HepG2 (cell line): ENCODE results near the gene HEXIM1. TPM values are rescaled to one million over a fixed set of nuclear protein-coding genes. Genes with fewer than 3 reads are reported as not detected.

Source experiments
- AFF4 ChIP-seq: sonication (generic); formaldehyde crosslinking; IDR thresholded peaks from 2 replicates; pipeline ENCODE4 v1.4.0; 2020; ENCODE audit warnings: missing genetic modification reagents
- ARNT2 ChIP-seq: sonication (generic); formaldehyde crosslinking; IDR thresholded peaks from 2 replicates; pipeline ENCODE4 v1.8.0; 2022; ENCODE audit warnings: mild to moderate bottlenecking, low read depth, missing genetic modification reagents, moderate library complexity
- CEBPZ ChIP-seq: IDR thresholded peaks from 2 replicates; pipeline ENCODE4 v1.6.1; 2012; ENCODE audit warnings: low read length, improper control_type of control experiment
- ELK4 ChIP-seq: sonication (generic); formaldehyde crosslinking; IDR thresholded peaks from 2 replicates; pipeline ENCODE4 v1.9.0; 2021; ENCODE audit warnings: missing genetic modification reagents, borderline replicate concordance
- HES4 ChIP-seq: sonication (generic); formaldehyde crosslinking; IDR thresholded peaks from 2 replicates; pipeline ENCODE4 v1.9.0; 2021; ENCODE audit warnings: mild to moderate bottlenecking, missing genetic modification reagents, borderline replicate concordance
- KLF12 ChIP-seq: sonication (generic); formaldehyde crosslinking; IDR thresholded peaks from 2 replicates; pipeline ENCODE4 v1.4.0; 2020; ENCODE audit warnings: missing genetic modification reagents, borderline replicate concordance
- POLR2G ChIP-seq: fragments of 200-400 bp; formaldehyde crosslinking; IDR thresholded peaks from 2 replicates; pipeline ENCODE4 v1.6.1; 2018; ENCODE audit warnings: mild to moderate bottlenecking, low read depth, low read length, moderate library complexity
- ZBTB4 ChIP-seq: sonication (generic); formaldehyde crosslinking; IDR thresholded peaks from 2 replicates; pipeline ENCODE4 v1.4.0; 2020; ENCODE audit warnings: missing genetic modification reagents, mild to moderate bottlenecking, borderline replicate concordance
- ZKSCAN1 ChIP-seq: fragments of 150-350 bp; IDR thresholded peaks from 2 replicates; pipeline ENCODE4 v1.6.1; 2014; ENCODE audit warnings: low read length
- ZNF33B ChIP-seq: sonication (generic); formaldehyde crosslinking; IDR thresholded peaks from 2 replicates; pipeline ENCODE4 v1.5.1; 2020; ENCODE audit warnings: mild to moderate bottlenecking, missing genetic modification reagents
- ZNF383 ChIP-seq: sonication (generic); formaldehyde crosslinking; IDR thresholded peaks from 2 replicates; pipeline ENCODE4 v1.4.0; 2020; ENCODE audit warnings: missing genetic modification reagents, mild to moderate bottlenecking, borderline replicate concordance
- ZNF512 ChIP-seq: sonication (generic); formaldehyde crosslinking; IDR thresholded peaks from 2 replicates; pipeline ENCODE4 v1.4.0; 2020; ENCODE audit warnings: mild to moderate bottlenecking, missing genetic modification reagents
- ZNF546 ChIP-seq: sonication (generic); formaldehyde crosslinking; conservative IDR thresholded peaks from 2 replicates; pipeline ENCODE4 v1.8.1; 2023; ENCODE audit warnings: mild to moderate bottlenecking, missing genetic modification reagents
- ZNF569 ChIP-seq: sonication (generic); formaldehyde crosslinking; IDR thresholded peaks from 2 replicates; pipeline ENCODE4 v1.5.0; 2020; ENCODE audit warnings: mild to moderate bottlenecking, missing genetic modification reagents, moderate library complexity, borderline replicate concordance
- polyA plus RNA-seq, 8 experiments: library from polyadenylated mRNA; depleted of rRNA in 3 of 8; stranded (reverse) in 7 of 8; unstranded in 1 of 8; fragments of >200 nt; fragmentation: Illumina TruSeq in 4 of 8; extraction: Trizol in 4 of 8; gene quantifications; 2 replicates each; pipeline versions ENCODE4 v1.2.1 to v1.2.3, GENCODE V29; 2011 to 2016; ENCODE audit warnings: low read depth in 4 of 8, missing spikeins in 1 of 8, mixed read lengths in 1 of 8; ENCODE audit not compliant: insufficient read depth in 1 of 8
- total RNA-seq, 5 experiments: library from RNA; depleted of rRNA; stranded (reverse); fragments of >200 nt; fragmentation: Illumina TruSeq; extraction: Trizol; gene quantifications; 2 replicates each; pipeline ENCODE4 v1.2.3, GENCODE V29; 2016; ENCODE audit warnings: low read depth in 1 of 5

Gene HEXIM1
- total and polyA plus RNA-seq, 2 of the 13 experiments (the other 11 are each of a cell fraction or from before 2014, with no cell fraction given) = 10.5 to 16.6 TPM

GRCh38 chr17:45147581-45148182, 593 bp upstream of the HEXIM1 start (continued):
- TF ChIP-seq ELK4 (no peak), POLR2G (peak; percentile 13; the same call in 1 of the 2 replicates), ZNF546 (no peak), ZKSCAN1 (peak; percentile 81), ZNF569 (CRISPR knock-in tag) (no peak), ARNT2 (CRISPR knock-in tag) (0 out of 2 replicates have a peak, but pooled peaks have one; percentile 32), ZNF512 (CRISPR knock-in tag) (no peak), AFF4 (CRISPR knock-in tag) (no peak), ZBTB4 (CRISPR knock-in tag) (no peak), HES4 (CRISPR knock-in tag) (0 out of 2 replicates have a peak, but pooled peaks have one; percentile 58), ZNF383 (no peak), KLF12 (CRISPR knock-in tag) (no peak; the same call in 1 of the 2 replicates), CEBPZ (no peak), ZNF33B (CRISPR knock-in tag) (no peak)
